Activated CD8-positive, alpha-beta memory T cell treated with anti-CD3 and anti-CD28 coated beads for 36 hours (primary cell): ENCODE measurements around the gene TMEM217. TPM values are rescaled to one million over a fixed set of nuclear protein-coding genes. Genes with fewer than 3 reads are reported as not detected.

Experiments used
- CTCF ChIA-PET: fragments of 350-600 bp; sonication (Branson Sonifier 250); formaldehyde crosslinking; loops from one replicate; lab custom pipeline; 2021; ENCODE audit warnings: antibody characterized with exemption; lab: Charles Lee
- POLR2A ChIA-PET: fragments of 350-600 bp; sonication (Branson Sonifier 250); formaldehyde crosslinking; loops from one replicate; lab custom pipeline; 2021; ENCODE audit warnings: antibody characterized with exemption; lab: Charles Lee
- total RNA-seq, 2 experiments: library from RNA; stranded (reverse); gene quantifications; one replicate each; pipeline ENCODE4 v1.2.3, GENCODE V29; 2021

Gene TMEM217
- total RNA-seq, 2 experiments from 2014 or later = 5.1 to 5.7 TPM

- POLR2A ChIA-PET = interaction anchor here (0.8 to 3.1 kb wide), 5 partner anchors 11 to 207 kb away, joined by 3 to 17 read pairs (median 3); no protein-coding TSS in a partner anchor
- CTCF ChIA-PET = interaction anchor here (1.1 to 2.1 kb wide), 4 partner anchors 16 to 207 kb away, joined by 3 to 9 read pairs (median 4); no protein-coding TSS in a partner anchor
Measured at GRCh38 chr6:37257320-37257633, 667 bp downstream of the TMEM217 start.

- ChIA-PET CTCF (interaction anchor here (1.1 to 2.1 kb wide), 4 partner anchors 17 to 206 kb away, joined by 3 to 9 read pairs (median 4); no protein-coding TSS in a partner anchor), POLR2A (interaction anchor here (0.8 to 3.1 kb wide), 5 partner anchors 11 to 207 kb away, joined by 3 to 17 read pairs (median 3); no protein-coding TSS in a partner anchor)
Measured at GRCh38 chr6:37256692-37257319, 1.1 kb downstream of the TMEM217 start.

- CTCF ChIA-PET = interaction anchor here (0.6 to 1.9 kb wide), 2 partner anchors 12 kb away, joined by 5 to 7 read pairs; no protein-coding TSS in a partner anchor
- POLR2A ChIA-PET = interaction anchor here (0.6 kb wide), 2 partner anchors 30 to 1400 kb away, joined by 3 to 6 read pairs; no protein-coding TSS in a partner anchor
Measured at GRCh38 chr6:37254881-37255280, 3.1 kb downstream of the TMEM217 start.

- ChIA-PET CTCF (no interaction called here), POLR2A (no interaction called here)
Measured at GRCh38 chr6:37253486-37254007, 4.4 kb downstream of the TMEM217 start.

- ChIA-PET POLR2A (no interaction called here), CTCF (no interaction called here)
Measured at GRCh38 chr6:37251211-37251780, 6.6 kb downstream of the TMEM217 start.

GRCh38 chr6:37244430-37245310 is 13.3 kb downstream of the TMEM217 start:
- ChIA-PET CTCF (interaction anchor here (0.5 to 0.8 kb wide), 2 partner anchors 28 to 106 kb away, joined by 3 to 4 read pairs; no protein-coding TSS in a partner anchor), POLR2A (interaction anchor here (0.5 to 0.6 kb wide), 2 partner anchors 28 to 115 kb away, joined by 3 to 9 read pairs; no protein-coding TSS in a partner anchor)

- POLR2A ChIA-PET = interaction anchor here (0.5 to 0.6 kb wide), 2 partner anchors 29 to 114 kb away, joined by 3 to 9 read pairs; no protein-coding TSS in a partner anchor
- CTCF ChIA-PET = interaction anchor here (0.5 kb wide), 1 partner anchor 107 kb away, joined by 4 read pairs; no protein-coding TSS in a partner anchor
Measured at GRCh38 chr6:37243816-37244370, 14.1 kb downstream of the TMEM217 start.

GRCh38 chr6:37243131-37243815 is 14.7 kb downstream of the TMEM217 start:
- ChIA-PET POLR2A (no interaction called here), CTCF (interaction anchor here (0.8 kb wide), 1 partner anchor 12 kb away, joined by 5 read pairs; no protein-coding TSS in a partner anchor)

GRCh38 chr6:37242429-37243052 is 15.4 kb downstream of the TMEM217 start:
- CTCF ChIA-PET = interaction anchor here (0.8 to 1.1 kb wide), 2 partner anchors 12 to 72 kb away, joined by 4 to 5 read pairs; no protein-coding TSS in a partner anchor
- POLR2A ChIA-PET = no interaction called here

GRCh38 chr6:37241775-37242428 is 16.0 kb downstream of the TMEM217 start:
- POLR2A ChIA-PET = interaction anchor here (1.0 kb wide), 1 partner anchor 16 kb away, joined by 4 read pairs; the partner anchor contains the start of genes TBC1D22B and TMEM217
- CTCF ChIA-PET = interaction anchor here (1.1 to 1.4 kb wide), 3 partner anchors 69 to 482 kb away, joined by 3 to 4 read pairs (median 4); no protein-coding TSS in a partner anchor

GRCh38 chr6:37241131-37241530 is 16.8 kb downstream of the TMEM217 start:
- ChIA-PET CTCF (interaction anchor here (1.2 to 1.4 kb wide), 3 partner anchors 68 to 482 kb away, joined by 3 to 4 read pairs (median 4); no protein-coding TSS in a partner anchor), POLR2A (interaction anchor here (1.0 kb wide), 1 partner anchor 16 kb away, joined by 4 read pairs; the partner anchor contains the start of genes TBC1D22B and TMEM217)

GRCh38 chr6:37239950-37240713 is 17.8 kb downstream of the TMEM217 start:
- ChIA-PET CTCF (interaction anchor here (0.7 to 1.4 kb wide), 4 partner anchors 31 to 189 kb away, joined by 3 to 4 read pairs (median 4); no protein-coding TSS in a partner anchor), POLR2A (interaction anchor here (0.6 to 2.5 kb wide), 3 partner anchors 18 to 256 kb away, joined by 3 to 17 read pairs (median 3); partner anchors contain the start of genes TBC1D22B and TMEM217)

GRCh38 chr6:37239526-37239925 is 18.4 kb downstream of the TMEM217 start:
- CTCF ChIA-PET = interaction anchor here (0.7 kb wide), 1 partner anchor 35 kb away, joined by 3 read pairs; no protein-coding TSS in a partner anchor
- POLR2A ChIA-PET = interaction anchor here (0.6 to 2.5 kb wide), 3 partner anchors 19 to 1457 kb away, joined by 3 to 17 read pairs (median 3); partner anchors contain the start of genes TBC1D22B and TMEM217

GRCh38 chr6:37238381-37238780 is 19.6 kb downstream of the TMEM217 start:
- ChIA-PET POLR2A (interaction anchor here (2.5 kb wide), 1 partner anchor 20 kb away, joined by 17 read pairs; the partner anchor contains the start of genes TBC1D22B and TMEM217), CTCF (interaction anchor here (0.7 to 1.6 kb wide), 3 partner anchors 16 to 76 kb away, joined by 3 to 5 read pairs (median 3); partner anchors contain the start of genes TBC1D22B and TMEM217)

GRCh38 chr6:37237789-37238188 is 20.2 kb downstream of the TMEM217 start:
- CTCF ChIA-PET = interaction anchor here (0.7 to 1.6 kb wide), 3 partner anchors 16 to 76 kb away, joined by 3 to 5 read pairs (median 3); partner anchors contain the start of genes TBC1D22B and TMEM217
- POLR2A ChIA-PET = no interaction called here
